ENCODE data around the gene CXorf51A.
A peak's percentile ranks its signal among the peaks of the same experiment; 100 is the strongest.
"Not testable (repeated sequence)": the region's sequence is repeated elsewhere in the genome, so short reads cannot be mapped to it uniquely, and the experiment has no call there.

The CXorf51A gene

DNA sequence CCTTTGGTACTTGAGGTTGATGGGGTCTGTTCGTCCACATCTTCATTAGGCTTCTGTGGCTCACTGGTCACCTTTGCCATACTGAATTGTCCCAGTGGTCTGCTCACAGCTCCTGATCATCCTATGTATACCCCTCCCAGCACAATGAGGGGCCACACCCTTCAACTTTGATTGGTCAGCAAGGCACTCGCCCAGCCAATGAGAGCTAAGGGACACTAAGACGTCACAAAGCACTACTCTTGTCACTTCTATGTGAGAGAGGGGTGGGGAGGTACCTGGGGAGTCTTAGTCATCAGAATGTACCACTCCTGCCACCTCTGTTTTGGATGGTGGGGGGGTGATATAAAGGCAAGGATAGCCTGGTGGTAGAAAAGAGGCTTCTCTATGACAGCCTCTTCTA, at the start of gene CXorf51A:
TSS of gene CXorf51A (minus strand) at position 101 of the 400 bp plus-strand sequence. CDS start at position 80, 21 bp downstream.
- DNase-seq = not testable (repeated sequence)

GRCh38 chrX:146863566-146863965, 49.0 kb upstream of the CXorf51A start:
- no peak for DNase-seq

GRCh38 chrX:146854281-146854680, 39.7 kb upstream of the CXorf51A start:
- peak in 2 of 14 donors; percentile 0 to 4 for DNase-seq

DNA sequence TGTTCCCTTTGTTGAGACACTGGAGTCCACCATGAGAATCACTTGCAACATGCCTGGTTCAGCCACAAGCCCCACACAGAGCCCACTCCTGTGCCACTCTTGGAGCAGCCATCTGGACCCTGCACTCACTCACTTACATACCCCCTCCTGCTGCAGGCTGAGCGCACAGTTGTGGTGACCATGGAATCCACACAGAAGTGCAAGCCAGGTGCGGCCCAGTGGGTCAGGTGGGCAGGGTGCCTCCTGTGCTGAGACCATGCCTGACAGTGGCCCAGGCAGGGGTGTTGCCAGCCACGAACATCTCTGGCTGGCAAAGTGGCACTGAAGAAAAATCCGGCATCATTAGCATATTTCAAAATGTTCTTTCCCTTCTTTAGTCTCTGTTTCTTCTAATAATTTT, 17.4 kb upstream of the CXorf51A start:
- DNase-seq = no peak

GRCh38 chrX:146809471-146809870, 5.1 kb downstream of the CXorf51A start, which contains the start of gene CXorf51B:
CXorf51B (plus strand) TSS chrX:146809771; CDS start chrX:146809792, 21 bp downstream.
- not testable (repeated sequence) for DNase-seq

All from C1 segment of cervical spinal cord (tissue), 14 donors.